ENCODE measurements around the gene DCAF11. TPM values are rescaled to one million over a fixed set of nuclear protein-coding genes. Genes with fewer than 3 reads are reported as not detected.

Gene DCAF11
- total and polyA plus RNA-seq, 2 of the 13 experiments (the other 11 are each of a cell fraction or from before 2014, with no cell fraction given), result 150 to 257 TPM

DNA sequence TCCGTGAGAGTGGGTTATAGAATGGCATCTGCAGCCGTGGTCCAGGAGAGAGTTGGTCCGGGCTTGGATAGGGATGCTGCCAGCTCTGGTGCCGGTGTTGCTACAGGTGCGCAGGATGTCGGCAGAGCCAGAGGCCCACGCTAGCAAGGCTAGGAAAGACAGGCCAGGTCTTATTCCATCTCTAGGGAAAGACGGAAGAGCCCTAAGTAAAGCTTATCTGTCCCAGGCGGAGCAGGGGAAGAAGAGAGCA, 20.9 kb downstream of the DCAF11 start (continued):
- peak; percentile 10; the same call in 1 of the 2 replicates for TF ChIP-seq CEBPG (CRISPR knock-in tag; IDR thresholded peaks at IDR 0.05)
- TF ChIP-seq ZNF629 (CRISPR knock-in tag; conservative IDR thresholded peaks at IDR 0.05), result no peak
- no peak for TF ChIP-seq ZNF552 (CRISPR knock-in tag; IDR thresholded peaks at IDR 0.05; ENCODE audit: borderline replicate concordance)
- TF ChIP-seq, protein P1, sequence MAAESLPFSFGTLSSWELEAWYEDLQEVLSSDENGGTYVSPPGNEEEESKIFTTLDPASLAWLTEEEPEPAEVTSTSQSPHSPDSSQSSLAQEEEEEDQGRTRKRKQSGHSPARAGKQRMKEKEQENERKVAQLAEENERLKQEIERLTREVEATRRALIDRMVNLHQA (CRISPR knock-in tag; IDR thresholded peaks at IDR 0.05), result no peak
- TF ChIP-seq ZBTB3 (CRISPR knock-in tag; IDR thresholded peaks at IDR 0.05; ENCODE audit: borderline replicate concordance, low read depth), result no peak
- TF ChIP-seq, protein P2, sequence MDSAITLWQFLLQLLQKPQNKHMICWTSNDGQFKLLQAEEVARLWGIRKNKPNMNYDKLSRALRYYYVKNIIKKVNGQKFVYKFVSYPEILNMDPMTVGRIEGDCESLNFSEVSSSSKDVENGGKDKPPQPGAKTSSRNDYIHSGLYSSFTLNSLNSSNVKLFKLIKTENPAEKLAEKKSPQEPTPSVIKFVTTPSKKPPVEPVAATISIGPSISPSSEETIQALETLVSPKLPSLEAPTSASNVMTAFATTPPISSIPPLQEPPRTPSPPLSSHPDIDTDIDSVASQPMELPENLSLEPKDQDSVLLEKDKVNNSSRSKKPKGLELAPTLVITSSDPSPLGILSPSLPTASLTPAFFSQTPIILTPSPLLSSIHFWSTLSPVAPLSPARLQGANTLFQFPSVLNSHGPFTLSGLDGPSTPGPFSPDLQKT (CRISPR knock-in tag; IDR thresholded peaks at IDR 0.05; ENCODE audit: borderline replicate concordance), result no peak
- TF ChIP-seq HMG20B (CRISPR knock-in tag; conservative IDR thresholded peaks at IDR 0.05), result no peak
- peak; percentile 19; the same call in 1 of the 2 replicates for TF ChIP-seq HOXA5 (CRISPR knock-in tag; IDR thresholded peaks at IDR 0.05)
- TF ChIP-seq, protein P3, sequence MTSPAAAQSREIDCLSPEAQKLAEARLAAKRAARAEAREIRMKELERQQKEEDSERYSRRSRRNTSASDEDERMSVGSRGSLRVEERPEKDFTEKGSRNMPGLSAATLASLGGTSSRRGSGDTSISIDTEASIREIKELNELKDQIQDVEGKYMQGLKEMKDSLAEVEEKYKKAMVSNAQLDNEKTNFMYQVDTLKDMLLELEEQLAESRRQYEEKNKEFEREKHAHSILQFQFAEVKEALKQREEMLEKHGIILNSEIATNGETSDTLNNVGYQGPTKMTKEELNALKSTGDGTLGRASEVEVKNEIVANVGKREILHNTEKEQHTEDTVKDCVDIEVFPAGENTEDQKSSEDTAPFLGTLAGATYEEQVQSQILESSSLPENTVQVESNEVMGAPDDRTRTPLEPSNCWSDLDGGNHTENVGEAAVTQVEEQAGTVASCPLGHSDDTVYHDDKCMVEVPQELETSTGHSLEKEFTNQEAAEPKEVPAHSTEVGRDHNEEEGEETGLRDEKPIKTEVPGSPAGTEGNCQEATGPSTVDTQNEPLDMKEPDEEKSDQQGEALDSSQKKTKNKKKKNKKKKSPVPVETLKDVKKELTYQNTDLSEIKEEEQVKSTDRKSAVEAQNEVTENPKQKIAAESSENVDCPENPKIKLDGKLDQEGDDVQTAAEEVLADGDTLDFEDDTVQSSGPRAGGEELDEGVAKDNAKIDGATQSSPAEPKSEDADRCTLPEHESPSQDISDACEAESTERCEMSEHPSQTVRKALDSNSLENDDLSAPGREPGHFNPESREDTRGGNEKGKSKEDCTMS (CRISPR knock-in tag; conservative IDR thresholded peaks at IDR 0.05), result 0 out of 2 replicates have a peak, but pooled peaks have one; percentile 20
- TF ChIP-seq, protein P4, sequence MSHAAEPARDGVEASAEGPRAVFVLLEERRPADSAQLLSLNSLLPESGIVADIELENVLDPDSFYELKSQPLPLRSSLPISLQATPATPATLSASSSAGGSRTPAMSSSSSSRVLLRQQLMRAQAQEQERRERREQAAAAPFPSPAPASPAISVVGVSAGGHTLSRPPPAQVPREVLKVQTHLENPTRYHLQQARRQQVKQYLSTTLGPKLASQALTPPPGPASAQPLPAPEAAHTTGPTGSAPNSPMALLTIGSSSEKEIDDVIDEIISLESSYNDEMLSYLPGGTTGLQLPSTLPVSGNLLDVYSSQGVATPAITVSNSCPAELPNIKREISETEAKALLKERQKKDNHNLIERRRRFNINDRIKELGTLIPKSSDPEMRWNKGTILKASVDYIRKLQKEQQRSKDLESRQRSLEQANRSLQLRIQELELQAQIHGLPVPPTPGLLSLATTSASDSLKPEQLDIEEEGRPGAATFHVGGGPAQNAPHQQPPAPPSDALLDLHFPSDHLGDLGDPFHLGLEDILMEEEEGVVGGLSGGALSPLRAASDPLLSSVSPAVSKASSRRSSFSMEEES (CRISPR knock-in tag; IDR thresholded peaks at IDR 0.05), result no peak; the same call in 1 of the 2 replicates
- no peak for TF ChIP-seq ZNF883 (CRISPR knock-in tag; IDR thresholded peaks at IDR 0.05; ENCODE audit: not compliant biosample characterization)
- TF ChIP-seq KLF16 (CRISPR knock-in tag; IDR thresholded peaks at IDR 0.05), result no peak
- no peak for TF ChIP-seq NBN (conservative IDR thresholded peaks at IDR 0.05)
- no peak for TF ChIP-seq SMAD3 (CRISPR knock-in tag; IDR thresholded peaks at IDR 0.05)
- TF ChIP-seq ZIK1 (CRISPR knock-in tag; IDR thresholded peaks at IDR 0.05; ENCODE audit: borderline replicate concordance, low read depth), result no peak; the same call in 1 of the 2 replicates
- TF ChIP-seq TOE1 (CRISPR knock-in tag; IDR thresholded peaks at IDR 0.05), result no peak
- TF ChIP-seq ZNF224 (CRISPR knock-in tag; IDR thresholded peaks at IDR 0.05), result no peak
- TF ChIP-seq, protein P5, sequence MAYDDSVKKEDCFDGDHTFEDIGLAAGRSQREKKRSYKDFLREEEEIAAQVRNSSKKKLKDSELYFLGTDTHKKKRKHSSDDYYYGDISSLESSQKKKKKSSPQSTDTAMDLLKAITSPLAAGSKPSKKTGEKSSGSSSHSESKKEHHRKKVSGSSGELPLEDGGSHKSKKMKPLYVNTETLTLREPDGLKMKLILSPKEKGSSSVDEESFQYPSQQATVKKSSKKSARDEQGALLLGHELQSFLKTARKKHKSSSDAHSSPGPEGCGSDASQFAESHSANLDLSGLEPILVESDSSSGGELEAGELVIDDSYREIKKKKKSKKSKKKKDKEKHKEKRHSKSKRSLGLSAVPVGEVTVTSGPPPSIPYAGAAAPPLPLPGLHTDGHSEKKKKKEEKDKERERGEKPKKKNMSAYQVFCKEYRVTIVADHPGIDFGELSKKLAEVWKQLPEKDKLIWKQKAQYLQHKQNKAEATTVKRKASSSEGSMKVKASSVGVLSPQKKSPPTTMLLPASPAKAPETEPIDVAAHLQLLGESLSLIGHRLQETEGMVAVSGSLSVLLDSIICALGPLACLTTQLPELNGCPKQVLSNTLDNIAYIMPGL (CRISPR knock-in tag; IDR thresholded peaks at IDR 0.05; ENCODE audit: borderline replicate concordance in 1 of 2, low read depth in 1 of 2), result no peak
- no peak for TF ChIP-seq ZNF17 (CRISPR knock-in tag; IDR thresholded peaks at IDR 0.05)
- TF ChIP-seq NRL (CRISPR knock-in tag; IDR thresholded peaks at IDR 0.05; ENCODE audit: borderline replicate concordance), result no peak
- TF ChIP-seq, protein P6, sequence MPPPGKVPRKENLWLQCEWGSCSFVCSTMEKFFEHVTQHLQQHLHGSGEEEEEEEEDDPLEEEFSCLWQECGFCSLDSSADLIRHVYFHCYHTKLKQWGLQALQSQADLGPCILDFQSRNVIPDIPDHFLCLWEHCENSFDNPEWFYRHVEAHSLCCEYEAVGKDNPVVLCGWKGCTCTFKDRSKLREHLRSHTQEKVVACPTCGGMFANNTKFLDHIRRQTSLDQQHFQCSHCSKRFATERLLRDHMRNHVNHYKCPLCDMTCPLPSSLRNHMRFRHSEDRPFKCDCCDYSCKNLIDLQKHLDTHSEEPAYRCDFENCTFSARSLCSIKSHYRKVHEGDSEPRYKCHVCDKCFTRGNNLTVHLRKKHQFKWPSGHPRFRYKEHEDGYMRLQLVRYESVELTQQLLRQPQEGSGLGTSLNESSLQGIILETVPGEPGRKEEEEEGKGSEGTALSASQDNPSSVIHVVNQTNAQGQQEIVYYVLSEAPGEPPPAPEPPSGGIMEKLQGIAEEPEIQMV (CRISPR knock-in tag; IDR thresholded peaks at IDR 0.05; ENCODE audit: low read depth), result no peak
- TF ChIP-seq ZNF549 (CRISPR knock-in tag; IDR thresholded peaks at IDR 0.05), result no peak
- TF ChIP-seq SMARCC2 (IDR thresholded peaks at IDR 0.05), result no peak
